Kidney epithelial cell (primary cell): Measurements from ENCODE around the gene EEF1A1. TPM values are rescaled to one million over a fixed set of nuclear protein-coding genes. Genes with fewer than 3 reads are reported as not detected.
"Not testable (repeated sequence)": the region's sequence is repeated elsewhere in the genome, so short reads cannot be mapped to it uniquely, and the experiment has no call there.

Source experiments
- DNase-seq: peaks from one replicate; pipeline ENCODE4 v3.0.0-alpha.2; 2010; ENCODE audit warnings: low read depth
- H3K27me3 ChIP-seq: 2 replicates; pipeline ENCODE4 v1.6.0; 2011; ENCODE audit warnings: low read length; ENCODE audit not compliant: control insufficient read depth, insufficient read depth
- H3K36me3 ChIP-seq: 2 replicates; pipeline ENCODE4 v1.5.1; 2011; ENCODE audit warnings: low read length; ENCODE audit not compliant: control insufficient read depth, insufficient read depth
- H3K4me3 ChIP-seq: 2 replicates; pipeline ENCODE4 v1.5.1; 2011; ENCODE audit warnings: low read depth, mild to moderate bottlenecking, control low read depth, low read length
- total RNA-seq: library from RNA; depleted of rRNA; stranded (reverse); fragments of >200 nt; gene quantifications from 2 replicates; pipeline ENCODE4 v1.2.3, GENCODE V29; 2015
- TF ChIP-seq, protein P1 (sequence below): IDR thresholded peaks from 2 replicates; pipeline ENCODE4 v1.5.1; 2011; ENCODE audit warnings: mild to moderate bottlenecking, moderate library complexity, low read length, control low read depth, inconsistent platforms; ENCODE audit not compliant: insufficient read depth, poor library complexity, severe bottlenecking

The EEF1A1 gene
- total RNA-seq, 1 donor from 2014 or later: 18,187 TPM

DNA sequence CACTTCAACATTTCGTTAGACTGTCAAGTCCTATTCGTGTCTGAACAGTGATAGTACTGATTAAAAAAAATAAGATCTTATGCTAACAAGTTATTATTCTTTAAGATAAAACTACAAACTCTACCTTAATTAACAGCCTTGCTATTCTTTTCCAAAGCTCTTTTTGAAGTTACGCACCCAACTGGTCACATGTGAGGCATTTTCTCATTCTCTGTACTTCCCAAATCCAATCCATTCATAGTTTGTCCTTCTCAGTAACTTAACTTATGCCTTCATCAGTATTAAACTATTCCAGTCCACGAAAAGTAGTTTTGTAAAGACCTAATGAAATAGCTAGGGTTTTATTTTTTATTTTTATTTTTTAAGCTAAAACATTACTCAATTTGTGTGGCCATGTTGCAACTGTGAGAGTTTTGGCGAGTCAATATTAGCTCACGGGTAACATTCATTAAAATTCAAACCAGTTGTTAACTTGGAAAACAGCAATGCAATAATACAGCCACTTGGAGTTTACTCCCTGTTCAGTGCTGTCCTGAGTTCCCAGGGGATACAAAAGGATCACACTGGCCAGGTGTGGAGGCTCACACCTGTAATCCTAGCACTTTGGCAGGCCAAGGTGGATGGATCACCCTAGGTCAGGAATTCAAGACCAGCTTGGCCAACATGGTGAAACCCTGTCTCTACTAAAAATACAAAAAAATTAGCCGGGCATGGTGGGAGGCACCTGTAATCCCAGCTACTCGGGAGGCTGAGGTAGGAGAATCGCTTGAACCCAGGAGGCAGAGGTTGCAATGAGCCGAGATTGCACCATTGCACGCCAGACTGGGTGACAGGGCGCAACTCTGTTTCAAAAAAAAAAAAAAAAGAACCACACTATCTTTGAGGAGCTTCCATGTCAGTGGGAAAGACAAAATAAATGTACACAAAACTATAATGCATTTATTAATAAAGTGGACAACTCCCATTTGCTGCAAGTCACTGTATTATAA is 27.9 kb upstream of the EEF1A1 start:
- TF ChIP-seq, protein P1, sequence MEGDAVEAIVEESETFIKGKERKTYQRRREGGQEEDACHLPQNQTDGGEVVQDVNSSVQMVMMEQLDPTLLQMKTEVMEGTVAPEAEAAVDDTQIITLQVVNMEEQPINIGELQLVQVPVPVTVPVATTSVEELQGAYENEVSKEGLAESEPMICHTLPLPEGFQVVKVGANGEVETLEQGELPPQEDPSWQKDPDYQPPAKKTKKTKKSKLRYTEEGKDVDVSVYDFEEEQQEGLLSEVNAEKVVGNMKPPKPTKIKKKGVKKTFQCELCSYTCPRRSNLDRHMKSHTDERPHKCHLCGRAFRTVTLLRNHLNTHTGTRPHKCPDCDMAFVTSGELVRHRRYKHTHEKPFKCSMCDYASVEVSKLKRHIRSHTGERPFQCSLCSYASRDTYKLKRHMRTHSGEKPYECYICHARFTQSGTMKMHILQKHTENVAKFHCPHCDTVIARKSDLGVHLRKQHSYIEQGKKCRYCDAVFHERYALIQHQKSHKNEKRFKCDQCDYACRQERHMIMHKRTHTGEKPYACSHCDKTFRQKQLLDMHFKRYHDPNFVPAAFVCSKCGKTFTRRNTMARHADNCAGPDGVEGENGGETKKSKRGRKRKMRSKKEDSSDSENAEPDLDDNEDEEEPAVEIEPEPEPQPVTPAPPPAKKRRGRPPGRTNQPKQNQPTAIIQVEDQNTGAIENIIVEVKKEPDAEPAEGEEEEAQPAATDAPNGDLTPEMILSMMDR: no peak
- no peak for DNase-seq

DNA sequence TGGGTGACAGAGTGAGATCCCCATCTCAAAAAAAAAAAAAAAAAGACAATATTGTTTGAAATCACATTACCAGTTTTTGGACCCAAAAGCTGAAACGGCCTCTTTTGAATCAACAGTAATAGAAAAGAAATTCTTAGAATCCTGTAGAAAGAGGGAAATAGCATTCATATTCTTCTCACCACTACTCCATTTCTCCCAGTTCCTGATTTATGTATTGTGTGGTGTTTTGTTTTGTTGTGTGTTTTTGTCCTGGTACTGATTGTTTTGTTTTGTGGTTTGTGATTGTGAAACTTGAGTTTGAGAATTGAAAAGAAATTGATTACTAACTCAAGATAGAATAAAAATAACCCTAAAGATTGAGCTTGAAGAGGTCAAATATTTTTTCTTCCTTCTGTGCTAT is 26.2 kb upstream of the EEF1A1 start:
- H3K27me3 ChIP-seq: no peaks in the 10 kb centered on the region
- TF ChIP-seq, protein P1: no peak
- H3K4me3 ChIP-seq: no peak overlapping the region
- DNase-seq: no peak
- no peaks in the 10 kb centered on the region for H3K36me3 ChIP-seq

More for the DNA sequence above, 27.9 kb upstream of the EEF1A1 start:
- H3K4me3 ChIP-seq: no peak overlapping the region
- H3K36me3 ChIP-seq: no peaks in the 10 kb centered on the region
- H3K27me3 ChIP-seq: no peaks in the 10 kb centered on the region

DNA sequence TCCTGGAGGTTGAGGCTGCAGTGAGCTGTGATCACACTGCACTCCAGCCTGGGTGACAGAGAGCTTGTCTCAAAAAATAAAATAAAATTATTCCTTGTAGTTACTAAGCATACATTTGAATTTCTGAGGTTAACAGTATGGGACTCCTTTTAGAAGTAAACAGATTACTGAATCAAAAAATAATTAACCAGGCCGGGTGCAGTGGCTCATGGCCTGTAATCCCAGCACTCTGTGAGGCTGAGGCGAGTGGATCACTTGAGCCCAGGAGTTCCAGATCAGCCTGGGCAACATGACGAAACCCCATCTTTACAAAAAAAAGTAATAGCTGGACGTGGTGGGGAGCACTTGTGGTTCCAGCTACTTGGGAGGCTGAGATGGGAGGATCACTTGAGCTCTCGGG is 22.1 kb upstream of the EEF1A1 start:
- TF ChIP-seq, protein P1: no peak
- no peak for DNase-seq
- H3K27me3 ChIP-seq: no peaks in the 10 kb centered on the region
- no peaks in the 10 kb centered on the region for H3K36me3 ChIP-seq
- no peak overlapping the region for H3K4me3 ChIP-seq

GRCh38 chr6:73542481-73542880 is 21.6 kb upstream of the EEF1A1 start:
- not testable (repeated sequence) for DNase-seq, H3K27me3 ChIP-seq, H3K4me3 ChIP-seq, H3K36me3 ChIP-seq

DNA sequence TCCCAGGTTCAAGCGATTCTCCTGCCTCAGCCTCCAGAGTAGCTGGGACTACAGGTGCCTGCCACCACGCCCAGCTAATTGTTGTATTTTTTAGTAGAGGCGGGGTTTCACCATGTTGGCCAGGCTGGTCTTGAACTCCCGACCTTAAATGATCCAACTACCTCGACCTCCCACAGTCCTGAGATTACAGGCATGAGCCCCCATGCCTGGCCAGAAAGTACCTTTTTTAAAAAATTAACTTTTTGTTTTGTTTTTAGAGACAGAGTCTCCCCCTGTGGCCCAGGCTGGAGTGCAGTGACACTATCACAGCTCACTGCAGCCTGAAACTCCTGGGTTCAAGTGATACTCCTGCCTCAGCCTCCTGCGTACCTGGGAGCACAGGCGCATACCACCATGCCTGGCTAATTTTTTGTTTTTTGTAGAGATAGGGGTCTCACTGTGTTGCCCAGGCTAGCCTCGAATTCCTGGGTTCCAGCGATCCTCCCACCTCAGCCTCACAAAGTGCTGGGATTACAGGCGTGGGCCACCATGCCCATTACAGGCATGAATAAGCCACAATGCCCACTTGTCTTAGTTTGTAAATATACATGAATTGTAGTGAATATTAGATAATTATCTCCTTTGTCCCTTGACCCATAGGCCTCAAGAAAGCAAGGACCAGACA is 17.4 kb upstream of the EEF1A1 start:
- TF ChIP-seq, protein P1: no peak
- Histone ChIP-seq H3K27me3 (no peaks in the 10 kb centered on the region), H3K36me3 (no peaks in the 10 kb centered on the region), H3K4me3 (no peak overlapping the region)
- no peak for DNase-seq

DNA sequence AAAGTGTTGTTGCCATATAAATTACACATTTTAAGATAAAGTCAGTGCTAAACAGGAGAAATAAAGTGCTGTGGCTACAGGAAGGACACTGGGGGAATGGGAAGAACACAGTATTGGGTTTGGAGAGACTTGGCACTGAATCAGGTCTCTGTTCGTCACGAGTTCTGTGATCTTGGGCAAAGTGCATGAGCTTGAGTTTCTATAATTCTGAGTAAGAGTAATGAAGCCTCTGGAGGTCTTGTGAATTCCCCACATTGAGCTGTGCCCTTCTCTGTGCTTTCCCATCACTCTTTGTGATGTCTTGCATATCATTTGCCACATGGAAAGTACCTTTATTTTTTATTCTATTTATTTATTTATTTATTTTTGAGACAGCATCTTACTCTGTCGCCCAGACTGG is 16.8 kb upstream of the EEF1A1 start:
- Histone ChIP-seq H3K27me3 (no peaks in the 10 kb centered on the region), H3K36me3 (no peaks in the 10 kb centered on the region), H3K4me3 (no peak overlapping the region)
- DNase-seq: no peak
- TF ChIP-seq, protein P1: no peak
